Neutrophil (primary cell): Measurements from ENCODE around the gene ASIC4.

ENCODE experiments used
- H3K27ac ChIP-seq: fragments of 200-600 bp; sonication (generic); 2 replicates; pipeline ENCODE4 v1.5.1; 2016; ENCODE audit warnings: mild to moderate bottlenecking, moderate library complexity
- H3K27me3 ChIP-seq: fragments of 200-600 bp; sonication (generic); 2 replicates; pipeline ENCODE4 v1.6.0; 2016; ENCODE audit warnings: mild to moderate bottlenecking
- H3K36me3 ChIP-seq: fragments of 200-600 bp; sonication (generic); 2 replicates; pipeline ENCODE4 v1.5.1; 2017
- H3K4me1 ChIP-seq, 2 experiments: fragments of 200-600 bp in 1 of 2; sonication (generic) in 1 of 2; 1 replicate in 1 of 2; 2 replicates in 1 of 2; pipeline versions ENCODE4 v1.5.1 to v1.6.1; 2013 to 2016; ENCODE audit warnings: low read depth in 1 of 2, low read length in 1 of 2, mild to moderate bottlenecking in 1 of 2, moderate library complexity in 1 of 2; ENCODE audit not compliant: control insufficient read depth in 1 of 2, insufficient read depth in 1 of 2
- H3K4me3 ChIP-seq, 2 experiments: fragments of 200-600 bp in 1 of 2; sonication (generic) in 1 of 2; 1 replicate in 1 of 2; 2 replicates in 1 of 2; pipeline ENCODE4 v1.5.1; 2013 to 2016; ENCODE audit warnings: low read depth in 1 of 2, low read length in 1 of 2, mild to moderate bottlenecking in 1 of 2, moderate library complexity in 1 of 2
- H3K9me3 ChIP-seq: fragments of 200-600 bp; sonication (generic); 2 replicates; pipeline ENCODE4 v1.5.1; 2016
- TF ChIP-seq, protein P1 (sequence below): fragments of 200-600 bp; sonication (generic); IDR thresholded peaks from 2 replicates; pipeline ENCODE4 v1.5.1; 2016; ENCODE audit warnings: antibody characterized with exemption

Gene ASIC4

DNA sequence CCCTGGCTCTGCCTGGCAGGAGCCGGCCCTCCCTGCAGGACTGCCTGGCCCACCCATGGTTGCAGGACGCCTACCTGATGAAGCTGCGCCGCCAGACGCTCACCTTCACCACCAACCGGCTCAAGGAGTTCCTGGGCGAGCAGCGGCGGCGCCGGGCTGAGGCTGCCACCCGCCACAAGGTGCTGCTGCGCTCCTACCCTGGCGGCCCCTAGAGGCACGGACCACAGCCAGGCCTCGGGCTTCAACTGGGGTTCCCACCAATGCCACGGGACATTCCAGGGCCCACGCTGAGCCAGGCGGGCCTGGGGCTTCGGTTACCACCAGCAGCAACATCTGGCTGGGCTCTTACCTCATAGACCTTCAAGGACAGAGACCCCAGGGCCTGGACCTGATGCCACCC lies 21.7 kb upstream of the ASIC4 start:
- peaks cover 11 to 12% of the 10 kb centered on the region in 2 experiments for H3K4me1 ChIP-seq
- no peak overlapping the region for H3K4me3 ChIP-seq
- TF ChIP-seq, protein P1, sequence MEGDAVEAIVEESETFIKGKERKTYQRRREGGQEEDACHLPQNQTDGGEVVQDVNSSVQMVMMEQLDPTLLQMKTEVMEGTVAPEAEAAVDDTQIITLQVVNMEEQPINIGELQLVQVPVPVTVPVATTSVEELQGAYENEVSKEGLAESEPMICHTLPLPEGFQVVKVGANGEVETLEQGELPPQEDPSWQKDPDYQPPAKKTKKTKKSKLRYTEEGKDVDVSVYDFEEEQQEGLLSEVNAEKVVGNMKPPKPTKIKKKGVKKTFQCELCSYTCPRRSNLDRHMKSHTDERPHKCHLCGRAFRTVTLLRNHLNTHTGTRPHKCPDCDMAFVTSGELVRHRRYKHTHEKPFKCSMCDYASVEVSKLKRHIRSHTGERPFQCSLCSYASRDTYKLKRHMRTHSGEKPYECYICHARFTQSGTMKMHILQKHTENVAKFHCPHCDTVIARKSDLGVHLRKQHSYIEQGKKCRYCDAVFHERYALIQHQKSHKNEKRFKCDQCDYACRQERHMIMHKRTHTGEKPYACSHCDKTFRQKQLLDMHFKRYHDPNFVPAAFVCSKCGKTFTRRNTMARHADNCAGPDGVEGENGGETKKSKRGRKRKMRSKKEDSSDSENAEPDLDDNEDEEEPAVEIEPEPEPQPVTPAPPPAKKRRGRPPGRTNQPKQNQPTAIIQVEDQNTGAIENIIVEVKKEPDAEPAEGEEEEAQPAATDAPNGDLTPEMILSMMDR: no peak
- no peaks in the 10 kb centered on the region for H3K9me3 ChIP-seq
- H3K36me3 ChIP-seq: no peaks in the 10 kb centered on the region
- peaks cover 100% of the 10 kb centered on the region for H3K27me3 ChIP-seq
- H3K27ac ChIP-seq: no peak overlapping the region

DNA sequence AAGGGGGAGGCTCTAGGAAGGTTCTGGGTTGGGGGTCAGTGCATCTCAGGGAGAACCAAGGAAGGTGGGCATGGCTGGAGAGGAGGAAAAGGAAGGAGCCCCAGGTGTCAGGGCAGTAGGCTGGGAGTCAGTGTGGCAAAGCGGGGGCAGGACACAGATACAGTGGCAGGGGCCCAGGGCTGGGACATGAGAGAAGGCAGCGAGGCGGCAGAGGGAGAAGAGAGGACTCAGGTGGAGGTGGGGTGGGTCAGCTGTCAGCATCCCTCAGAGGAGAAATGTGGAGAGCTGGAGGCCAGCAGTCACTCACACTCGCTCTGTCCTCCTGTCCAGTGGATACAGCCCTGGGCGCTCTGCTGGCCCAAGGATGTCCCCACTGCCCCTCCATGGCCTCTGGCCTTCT lies 21.2 kb upstream of the ASIC4 start:
- H3K36me3 ChIP-seq: no peaks in the 10 kb centered on the region
- H3K4me1 ChIP-seq: peaks cover 16 to 17% of the 10 kb centered on the region in 2 experiments
- no peaks in the 10 kb centered on the region for H3K9me3 ChIP-seq
- peaks cover 97% of the 10 kb centered on the region for H3K27me3 ChIP-seq
- H3K4me3 ChIP-seq: no peak overlapping the region
- no peak overlapping the region for H3K27ac ChIP-seq
- TF ChIP-seq, protein P1: no peak

DNA sequence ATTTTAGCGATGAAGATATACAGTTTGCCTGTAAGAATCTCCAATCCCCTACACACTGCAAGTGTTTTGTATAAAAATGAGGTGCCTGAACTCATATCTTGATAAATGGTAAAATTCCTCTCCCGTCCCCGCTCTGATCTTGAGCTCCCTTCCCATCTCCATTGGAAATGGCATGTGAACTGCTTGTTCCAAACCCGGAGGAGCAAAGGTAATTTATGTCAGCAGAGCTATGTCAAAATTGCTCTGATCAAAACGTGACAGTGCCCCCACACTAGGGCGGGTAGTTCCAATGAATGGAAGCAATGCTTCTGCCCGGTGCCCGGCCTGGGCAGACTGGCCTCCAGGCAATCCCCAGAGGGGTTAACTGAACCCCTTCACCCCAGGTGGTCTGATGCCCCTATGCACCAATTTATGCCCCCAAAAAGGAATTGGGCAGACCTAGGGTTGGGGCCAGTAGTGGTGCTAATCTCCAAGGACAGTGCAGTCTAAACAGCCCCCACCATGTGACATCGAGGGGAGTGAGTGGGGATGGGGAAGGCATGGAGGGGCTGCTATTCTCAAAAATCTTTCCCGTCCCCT lies 19.2 kb upstream of the ASIC4 start:
- TF ChIP-seq, protein P1: no peak
- Histone ChIP-seq H3K27me3 (peaks cover 77% of the 10 kb centered on the region), H3K9me3 (no peaks in the 10 kb centered on the region), H3K4me1 (peaks cover 27 to 32% of the 10 kb centered on the region in 2 experiments), H3K36me3 (no peaks in the 10 kb centered on the region), H3K27ac (no peak overlapping the region), H3K4me3 (no peak overlapping the region)

DNA sequence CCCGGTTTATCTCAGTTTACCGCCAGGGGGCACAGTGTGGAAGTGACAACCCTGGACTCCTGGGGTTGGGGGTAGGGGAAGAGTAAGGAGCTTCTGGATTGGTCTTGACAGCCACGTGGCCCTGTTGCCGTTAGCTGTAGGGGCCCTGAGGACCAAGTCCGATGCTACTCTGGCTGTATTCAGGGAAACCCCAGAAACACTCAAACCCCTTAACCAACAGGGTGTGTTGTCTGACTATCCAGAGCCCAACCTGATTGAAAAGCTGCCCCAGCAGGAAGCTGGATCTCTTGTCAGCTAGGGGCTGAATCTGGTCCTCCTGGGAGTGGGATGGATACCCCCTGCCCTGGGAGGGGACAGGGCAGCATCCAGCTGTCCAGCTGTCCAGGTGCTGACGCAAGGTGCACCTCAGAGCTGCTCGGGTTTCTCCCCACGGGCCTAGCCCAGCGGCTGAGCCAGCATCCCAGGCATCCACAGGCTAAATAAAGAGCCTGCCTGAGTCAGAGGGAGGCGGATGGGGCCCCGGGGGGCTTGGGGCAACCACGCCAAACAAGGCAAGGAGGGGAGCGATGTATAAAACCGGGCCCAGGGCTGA lies 18.7 kb upstream of the ASIC4 start:
- Histone ChIP-seq H3K36me3 (no peaks in the 10 kb centered on the region), H3K27ac (no peak overlapping the region), H3K9me3 (no peaks in the 10 kb centered on the region), H3K4me3 (no peak overlapping the region), H3K4me1 (peaks cover 27 to 32% of the 10 kb centered on the region in 2 experiments), H3K27me3 (peaks cover 71% of the 10 kb centered on the region)
- TF ChIP-seq, protein P1: no peak

DNA sequence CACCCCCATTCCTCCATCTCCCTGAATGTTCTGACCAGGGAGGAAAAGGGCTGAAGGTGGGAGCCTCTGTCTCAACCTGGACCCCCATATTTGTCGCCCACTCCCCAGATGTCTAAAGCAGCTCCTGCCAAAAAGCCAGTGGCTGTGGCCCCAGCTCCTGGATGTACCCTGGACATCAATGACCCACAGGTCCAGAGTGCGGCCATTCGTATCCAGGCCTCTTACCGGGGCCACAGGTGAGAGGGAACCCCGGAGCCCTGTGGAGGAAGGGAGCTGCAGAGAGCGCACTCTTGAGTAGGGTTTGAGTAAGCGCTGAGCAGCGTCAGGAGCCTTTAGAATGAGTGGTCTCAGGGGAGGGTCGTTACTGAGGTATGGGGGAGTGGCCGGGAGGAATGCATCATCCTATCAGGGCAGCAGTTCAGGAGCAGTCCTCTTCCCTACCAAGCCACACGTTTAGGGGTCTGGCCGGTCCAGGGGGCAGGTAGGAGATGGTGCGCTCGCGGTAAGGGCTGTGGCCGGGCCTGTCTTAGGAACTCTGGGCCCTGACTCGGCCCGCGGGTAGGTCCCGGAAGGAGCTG lies 17.9 kb upstream of the ASIC4 start:
- H3K36me3 ChIP-seq: no peaks in the 10 kb centered on the region
- peaks cover 27 to 32% of the 10 kb centered on the region in 2 experiments for H3K4me1 ChIP-seq
- H3K27me3 ChIP-seq: peaks cover 64% of the 10 kb centered on the region
- TF ChIP-seq, protein P1: no peak
- no peak overlapping the region for H3K27ac ChIP-seq
- H3K9me3 ChIP-seq: no peaks in the 10 kb centered on the region
- H3K4me3 ChIP-seq: no peak overlapping the region
